ENCODE measurements around the gene CDH12.

Gene CDH12

DNA sequence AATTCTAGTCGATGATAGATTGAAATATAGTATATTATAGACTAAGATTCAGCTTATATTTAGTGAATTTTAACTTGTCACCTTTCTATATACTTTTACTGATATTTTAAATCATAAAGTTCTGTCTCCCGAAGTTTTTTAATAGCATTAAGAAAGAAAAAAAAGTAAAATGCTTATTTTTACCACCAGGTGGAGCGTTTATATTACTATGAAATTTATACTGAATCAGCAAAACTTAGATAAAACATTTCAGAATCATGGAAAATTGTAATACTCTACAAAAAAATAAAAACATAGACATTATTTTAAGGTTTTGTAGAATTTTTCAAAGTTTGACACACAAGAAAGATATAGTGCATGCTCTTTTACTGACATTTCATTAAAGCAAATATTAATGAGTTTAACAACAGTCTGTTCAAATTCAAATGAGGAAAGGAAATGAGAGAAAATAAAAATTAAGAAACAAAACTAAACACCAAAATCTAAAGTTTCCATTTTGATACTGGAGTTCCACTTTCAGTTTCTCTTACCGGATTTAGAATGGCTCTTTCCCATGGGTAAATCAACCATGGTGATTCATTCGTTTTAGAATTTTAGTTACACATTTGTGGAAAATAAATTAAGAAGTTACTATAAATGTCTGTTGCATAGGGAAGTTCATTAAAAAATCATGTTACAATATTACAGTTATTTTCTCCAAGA lies 1035.3 kb downstream of the CDH12 start:
- no peak for DNase-seq (ENCODE audit: low spot score)
- in situ Hi-C loops (cut with MboI; ENCODE audit: low pct_unique_long_range_greater_than_20kb, low sequenced_read_pairs, unreplicated experiment) = no loop called here
- TF ChIP-seq, protein P1, sequence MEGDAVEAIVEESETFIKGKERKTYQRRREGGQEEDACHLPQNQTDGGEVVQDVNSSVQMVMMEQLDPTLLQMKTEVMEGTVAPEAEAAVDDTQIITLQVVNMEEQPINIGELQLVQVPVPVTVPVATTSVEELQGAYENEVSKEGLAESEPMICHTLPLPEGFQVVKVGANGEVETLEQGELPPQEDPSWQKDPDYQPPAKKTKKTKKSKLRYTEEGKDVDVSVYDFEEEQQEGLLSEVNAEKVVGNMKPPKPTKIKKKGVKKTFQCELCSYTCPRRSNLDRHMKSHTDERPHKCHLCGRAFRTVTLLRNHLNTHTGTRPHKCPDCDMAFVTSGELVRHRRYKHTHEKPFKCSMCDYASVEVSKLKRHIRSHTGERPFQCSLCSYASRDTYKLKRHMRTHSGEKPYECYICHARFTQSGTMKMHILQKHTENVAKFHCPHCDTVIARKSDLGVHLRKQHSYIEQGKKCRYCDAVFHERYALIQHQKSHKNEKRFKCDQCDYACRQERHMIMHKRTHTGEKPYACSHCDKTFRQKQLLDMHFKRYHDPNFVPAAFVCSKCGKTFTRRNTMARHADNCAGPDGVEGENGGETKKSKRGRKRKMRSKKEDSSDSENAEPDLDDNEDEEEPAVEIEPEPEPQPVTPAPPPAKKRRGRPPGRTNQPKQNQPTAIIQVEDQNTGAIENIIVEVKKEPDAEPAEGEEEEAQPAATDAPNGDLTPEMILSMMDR (IDR thresholded peaks at IDR 0.05; ENCODE audit: extremely low read depth, insufficient read depth, missing control alignments) = no peak

DNA sequence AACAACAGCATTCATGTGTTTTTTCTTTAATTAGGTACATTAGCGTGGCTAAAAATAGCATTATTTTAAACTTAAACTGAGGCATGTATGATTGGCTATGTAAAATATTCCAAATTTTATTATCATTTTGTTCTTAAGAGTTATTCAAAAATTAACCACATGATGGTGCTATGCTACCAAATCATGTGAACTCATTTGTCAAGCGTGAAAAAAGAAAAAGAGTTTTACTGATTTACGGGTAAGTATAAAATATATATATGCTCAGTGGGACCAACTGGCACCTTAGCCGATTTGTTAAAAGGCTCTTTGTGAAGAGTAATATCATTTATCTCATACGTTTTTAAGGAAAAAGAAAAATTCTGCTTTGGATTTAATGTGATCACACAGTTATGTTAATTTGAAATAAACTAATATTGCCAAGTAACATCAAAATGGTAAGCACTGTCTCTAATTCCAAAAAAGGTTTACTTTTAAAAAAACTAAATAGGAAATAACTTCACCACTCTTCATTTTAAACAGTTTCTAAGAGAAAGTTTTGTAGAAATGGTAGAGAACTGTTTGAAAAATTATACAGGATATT lies 1042.3 kb downstream of the CDH12 start:
- peak; percentile 2 for DNase-seq (ENCODE audit: low spot score)
- in situ Hi-C loops (cut with MboI; ENCODE audit: low pct_unique_long_range_greater_than_20kb, low sequenced_read_pairs, unreplicated experiment) = no loop called here
- TF ChIP-seq, protein P1 (IDR thresholded peaks at IDR 0.05; ENCODE audit: extremely low read depth, insufficient read depth, missing control alignments) = peak; percentile 45

DNA sequence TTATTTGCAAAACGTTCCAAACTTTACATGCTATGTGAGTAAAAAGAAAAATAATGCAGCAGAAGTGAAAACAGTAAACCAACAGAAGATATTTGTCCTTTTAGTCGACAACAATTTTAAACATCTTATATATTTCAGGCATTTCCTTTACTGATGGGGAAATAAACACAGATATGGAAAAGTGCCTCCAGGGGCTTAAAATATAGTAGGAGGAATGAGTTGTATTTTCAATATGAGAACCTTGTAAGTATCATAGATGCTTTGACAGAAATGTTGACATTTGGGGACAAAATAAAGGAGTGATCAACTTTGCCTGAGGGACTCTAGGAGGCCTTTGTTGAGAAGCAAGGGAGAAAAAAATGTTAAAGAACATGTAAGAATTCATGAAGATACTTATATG lies 1043.5 kb downstream of the CDH12 start:
- TF ChIP-seq, protein P1 (IDR thresholded peaks at IDR 0.05; ENCODE audit: extremely low read depth, insufficient read depth, missing control alignments) = no peak
- no peak for DNase-seq (ENCODE audit: low spot score)
- in situ Hi-C loops (cut with MboI; ENCODE audit: low pct_unique_long_range_greater_than_20kb, low sequenced_read_pairs, unreplicated experiment) = no loop called here

DNA sequence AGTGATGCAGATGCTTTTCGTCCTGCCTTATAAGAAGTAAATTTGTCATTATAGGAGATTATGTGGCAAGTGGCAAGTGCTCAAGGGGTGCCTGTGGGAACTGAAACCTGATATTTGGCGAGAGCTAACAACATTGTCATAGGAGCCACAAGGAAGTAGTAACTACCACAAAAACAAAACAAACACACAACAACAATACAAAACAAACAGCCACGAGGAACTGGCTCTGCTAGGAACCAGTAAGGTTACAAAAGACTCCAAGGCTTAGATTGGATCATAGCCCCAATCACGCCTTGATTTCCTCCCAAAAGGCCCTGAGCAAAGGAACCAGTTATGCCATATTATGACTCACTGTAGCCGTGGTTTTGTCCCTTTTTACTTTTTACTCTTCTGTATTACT lies 1045.2 kb downstream of the CDH12 start:
- no peak for DNase-seq (ENCODE audit: low spot score)
- in situ Hi-C loops (cut with MboI; ENCODE audit: low pct_unique_long_range_greater_than_20kb, low sequenced_read_pairs, unreplicated experiment) = no loop called here
- TF ChIP-seq, protein P1 (IDR thresholded peaks at IDR 0.05; ENCODE audit: extremely low read depth, insufficient read depth, missing control alignments) = no peak

DNA sequence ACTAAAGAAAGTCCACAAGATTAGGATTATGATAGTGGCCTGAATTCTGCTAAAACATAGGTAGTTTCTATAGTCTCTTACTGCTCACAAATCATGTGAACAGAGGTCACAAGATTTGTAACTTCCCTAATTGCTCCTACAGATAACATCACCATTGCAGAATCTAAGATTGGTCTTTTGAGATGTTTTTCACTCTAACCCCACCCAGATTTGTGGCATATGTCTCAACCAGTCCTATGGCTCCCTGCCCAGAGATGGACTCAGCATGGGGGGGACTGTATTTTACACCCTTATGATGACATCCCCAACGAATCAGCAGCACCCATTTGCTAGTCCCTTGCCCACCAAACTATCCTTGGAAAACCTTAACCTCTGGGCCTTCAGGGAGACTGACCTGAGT lies 1046.2 kb downstream of the CDH12 start:
- no peak for DNase-seq (ENCODE audit: low spot score)
- TF ChIP-seq, protein P1 (IDR thresholded peaks at IDR 0.05; ENCODE audit: extremely low read depth, insufficient read depth, missing control alignments) = no peak
- in situ Hi-C loops (cut with MboI; ENCODE audit: low pct_unique_long_range_greater_than_20kb, low sequenced_read_pairs, unreplicated experiment) = no loop called here

DNA sequence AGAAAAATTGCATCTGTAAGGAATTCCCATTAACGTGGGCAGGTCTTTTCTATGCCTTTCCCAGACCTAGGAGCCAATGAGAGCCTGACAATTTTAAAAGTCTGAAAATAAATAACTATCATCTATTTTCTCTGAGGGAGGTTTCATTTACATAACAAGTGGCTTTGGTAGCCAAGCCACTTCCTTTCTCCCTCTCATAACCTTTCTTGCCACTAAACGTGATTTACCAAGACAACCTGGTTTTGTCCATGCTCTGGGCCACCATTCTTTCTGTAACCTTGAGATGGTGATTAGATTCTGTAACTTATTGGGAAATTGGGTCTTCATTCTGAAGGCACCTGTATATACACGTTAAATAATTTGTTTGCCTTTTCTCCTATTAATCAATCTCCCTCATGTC lies 1046.9 kb downstream of the CDH12 start:
- in situ Hi-C loops (cut with MboI; ENCODE audit: low pct_unique_long_range_greater_than_20kb, low sequenced_read_pairs, unreplicated experiment) = no loop called here
- DNase-seq (ENCODE audit: low spot score) = no peak
- TF ChIP-seq, protein P1 (IDR thresholded peaks at IDR 0.05; ENCODE audit: extremely low read depth, insufficient read depth, missing control alignments) = no peak
